Measurements from ENCODE around the gene ACSF3. TPM values are rescaled to one million over a fixed set of nuclear protein-coding genes. Genes with fewer than 3 reads are reported as not detected.

Gene ACSF3
- total RNA-seq, 1 donor from 2014 or later: 78.0 TPM

- H3K27me3 Mint-ChIP-seq: no peaks in the 10 kb centered on the region
- peaks cover 59% of the 10 kb centered on the region for H3K36me3 Mint-ChIP-seq (ENCODE audit: low read depth)
- no peaks in the 10 kb centered on the region for H3K9me3 Mint-ChIP-seq
- ChIA-PET POLR2A (no interaction called here), CTCF (no interaction called here)
- H3K27ac Mint-ChIP-seq: no peak overlapping the region
- TF ChIP-seq CTCF (IDR thresholded peaks at IDR 0.05): no peak
- H3K4me1 Mint-ChIP-seq: no peaks in the 10 kb centered on the region
- no peak for DNase-seq
- intact Hi-C loops (cut with micrococcal nuclease): no loop called here
- no peak for ATAC-seq (ENCODE audit: low read depth)
- H3K4me3 Mint-ChIP-seq: no peak overlapping the region
These were observed 44.8 kb downstream of the ACSF3 start for GRCh38 chr16:89138513-89138795.

DNA sequence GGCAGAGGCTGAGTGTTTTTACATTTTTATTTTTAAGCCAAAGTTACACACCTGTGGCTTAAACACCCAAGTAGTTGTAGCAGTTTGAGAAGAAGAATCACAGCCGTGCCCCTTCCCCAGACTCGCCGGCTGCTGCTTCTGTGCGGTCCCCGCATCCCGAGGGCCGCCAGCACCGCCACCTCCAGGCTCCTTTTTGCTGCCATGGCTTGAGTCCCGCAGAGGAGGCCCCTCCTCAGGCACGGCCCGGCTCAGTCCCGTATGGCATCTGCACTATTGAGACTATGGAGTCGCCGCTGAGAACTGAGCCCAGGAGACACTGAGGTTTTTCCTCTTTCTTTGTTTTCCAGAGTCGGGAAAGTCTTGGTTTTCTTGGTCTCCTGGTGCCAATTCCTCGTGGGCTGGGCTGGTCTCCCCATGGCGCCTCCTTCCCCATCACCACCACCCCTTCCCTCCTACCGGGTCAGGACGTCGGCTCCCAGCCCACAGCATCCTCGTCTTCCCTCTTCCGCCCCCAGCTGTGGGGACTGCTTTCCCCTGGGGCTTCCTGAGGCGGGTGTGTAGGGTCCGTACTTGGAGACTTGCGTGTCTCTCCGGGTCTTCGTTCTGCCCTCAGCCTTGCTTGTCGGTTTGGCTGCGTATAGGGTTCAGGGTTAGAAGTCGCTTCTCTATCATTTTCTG, 45.3 kb downstream of the ACSF3 start:
- intact Hi-C loops (cut with micrococcal nuclease): no loop called here
- POLR2A ChIA-PET: no interaction called here
- Mint-ChIP-seq H3K4me1 (no peaks in the 10 kb centered on the region), H3K36me3 (ENCODE audit: low read depth) (peaks cover 56% of the 10 kb centered on the region), H3K27me3 (no peaks in the 10 kb centered on the region), H3K4me3 (no peak overlapping the region), H3K27ac (no peak overlapping the region), H3K9me3 (no peaks in the 10 kb centered on the region)
- ATAC-seq (ENCODE audit: low read depth) (no peak), DNase-seq (no peak)
- TF ChIP-seq CTCF (IDR thresholded peaks at IDR 0.05): no peak
- CTCF ChIA-PET: no interaction called here

GRCh38 chr16:89139907-89140361, 46.3 kb downstream of the ACSF3 start:
- H3K27me3 Mint-ChIP-seq: no peaks in the 10 kb centered on the region
- ATAC-seq (ENCODE audit: low read depth): no peak
- H3K4me1 Mint-ChIP-seq: no peaks in the 10 kb centered on the region
- ChIA-PET CTCF (no interaction called here), POLR2A (no interaction called here)
- H3K36me3 Mint-ChIP-seq (ENCODE audit: low read depth): peaks cover 52% of the 10 kb centered on the region
- no peak overlapping the region for H3K4me3 Mint-ChIP-seq
- no peak for TF ChIP-seq CTCF (IDR thresholded peaks at IDR 0.05)
- H3K9me3 Mint-ChIP-seq: no peaks in the 10 kb centered on the region
- H3K27ac Mint-ChIP-seq: no peak overlapping the region
- intact Hi-C loops (cut with micrococcal nuclease): no loop called here
- DNase-seq: no peak

DNA sequence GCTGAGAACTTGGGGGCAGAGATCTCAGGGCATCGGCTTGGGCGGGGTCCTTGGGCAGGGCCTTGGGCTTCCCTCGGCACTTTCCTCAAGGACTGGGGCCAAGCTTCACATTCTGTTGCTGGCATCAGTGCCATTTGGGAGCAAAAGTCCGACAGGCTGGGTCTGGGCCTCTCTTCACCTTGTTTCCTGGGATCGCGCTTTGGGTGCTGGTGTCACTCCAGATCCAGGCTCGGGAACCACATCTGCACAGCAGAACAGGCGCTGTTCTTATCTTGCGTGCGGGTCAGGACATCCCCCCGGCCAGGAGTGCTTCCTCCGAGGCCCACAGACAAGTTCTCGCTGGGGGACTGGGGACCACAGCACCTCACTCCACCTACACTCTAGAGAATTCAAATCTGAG, 46.7 kb downstream of the ACSF3 start:
- ChIA-PET POLR2A (no interaction called here), CTCF (no interaction called here)
- TF ChIP-seq CTCF (IDR thresholded peaks at IDR 0.05): no peak
- Mint-ChIP-seq H3K4me3 (no peak overlapping the region), H3K9me3 (no peaks in the 10 kb centered on the region), H3K27ac (no peak overlapping the region), H3K27me3 (no peaks in the 10 kb centered on the region), H3K4me1 (no peaks in the 10 kb centered on the region), H3K36me3 (ENCODE audit: low read depth) (peaks cover 50% of the 10 kb centered on the region)
- DNase-seq: no peak
- intact Hi-C loops (cut with micrococcal nuclease): no loop called here
- no peak for ATAC-seq (ENCODE audit: low read depth)

DNA sequence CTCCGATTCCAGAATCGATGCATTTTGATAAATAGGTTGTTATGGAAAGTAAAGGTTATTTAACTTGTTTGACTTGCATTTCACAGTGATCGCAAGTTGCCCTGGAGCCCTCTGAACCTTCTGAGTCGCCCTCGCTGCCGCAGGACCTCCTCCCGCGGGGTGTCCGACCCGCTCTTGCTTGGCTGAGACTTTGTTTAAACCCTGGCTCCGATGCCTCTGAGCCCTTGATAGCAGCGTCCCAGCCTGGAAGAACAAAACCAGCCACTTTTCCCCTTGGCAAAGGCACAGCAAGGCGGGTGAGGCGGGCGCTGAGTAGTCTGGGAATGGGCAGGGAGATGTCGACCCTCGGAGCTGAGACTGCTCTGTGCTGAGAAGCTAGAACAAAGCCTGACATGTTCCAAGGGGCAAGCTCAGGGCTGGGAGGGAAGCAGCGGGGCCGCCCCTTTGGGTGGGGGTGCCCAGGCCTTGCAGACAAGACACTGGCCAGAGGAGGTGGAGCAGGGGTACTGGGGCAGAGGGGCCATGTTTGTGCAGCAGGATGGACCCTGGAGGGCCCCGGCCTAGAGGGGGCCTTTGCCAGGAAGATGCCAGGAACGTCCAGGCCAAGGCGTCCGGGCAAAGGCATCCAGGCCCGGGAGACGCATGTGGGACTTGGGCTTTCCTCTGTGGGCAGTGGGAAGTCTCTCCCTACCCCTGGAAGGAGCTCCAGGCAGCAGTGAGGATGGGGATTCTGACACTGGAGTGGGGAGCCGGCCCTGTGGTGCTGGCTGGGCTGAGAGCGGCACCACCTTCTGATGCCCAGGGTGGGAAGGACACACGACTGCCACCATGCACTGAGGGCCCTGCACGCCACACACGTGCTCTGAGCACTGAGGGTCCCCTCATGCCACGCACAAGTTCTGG, 47.6 kb downstream of the ACSF3 start:
- DNase-seq: no peak
- CTCF ChIA-PET: no interaction called here
- Mint-ChIP-seq H3K4me1 (no peaks in the 10 kb centered on the region), H3K36me3 (ENCODE audit: low read depth) (peaks cover 49% of the 10 kb centered on the region), H3K4me3 (no peak overlapping the region), H3K9me3 (no peaks in the 10 kb centered on the region), H3K27me3 (no peaks in the 10 kb centered on the region), H3K27ac (no peak overlapping the region)
- POLR2A ChIA-PET: no interaction called here
- no peak for TF ChIP-seq CTCF (IDR thresholded peaks at IDR 0.05)
- intact Hi-C loops (cut with micrococcal nuclease): no loop called here
- ATAC-seq (ENCODE audit: low read depth): no peak

All from activated B cell treated with CpG ODN at 0.5 μM for 24 hours (primary cell).